Activated T-cell treated with anti-CD3 and anti-CD28 coated beads, Interleukin-2, amount 50 U/mL, for 24 hours (primary cell): ENCODE results near the gene TTYH3.
"Not testable (repeated sequence)": the region's sequence is repeated elsewhere in the genome, so short reads cannot be mapped to it uniquely, and the experiment has no call there.

Experiments
- DNase-seq: peaks from one replicate; pipeline ENCODE4 v3.0.0-alpha.2; 2020
- H3K27ac Mint-ChIP-seq: 2 replicates; pipeline ENCODE4 v1.8.0; 2020; ENCODE audit warnings: mild to moderate bottlenecking, mixed read lengths
- H3K27me3 Mint-ChIP-seq: 2 replicates; pipeline ENCODE4 v1.8.0; 2020; ENCODE audit warnings: mixed read lengths
- H3K36me3 Mint-ChIP-seq: 2 replicates; pipeline ENCODE4 v1.8.0; 2020; ENCODE audit warnings: low read depth, mixed read lengths
- H3K4me1 Mint-ChIP-seq: 2 replicates; pipeline ENCODE4 v1.8.0; 2020; ENCODE audit warnings: low read depth, mixed read lengths
- H3K4me3 Mint-ChIP-seq: 2 replicates; pipeline ENCODE4 v1.8.0; 2020; ENCODE audit warnings: mild to moderate bottlenecking, moderate library complexity, mixed read lengths
- H3K9me3 Mint-ChIP-seq: 2 replicates; pipeline ENCODE4 v1.8.0; 2020; ENCODE audit warnings: mixed read lengths

Gene TTYH3, protein sequence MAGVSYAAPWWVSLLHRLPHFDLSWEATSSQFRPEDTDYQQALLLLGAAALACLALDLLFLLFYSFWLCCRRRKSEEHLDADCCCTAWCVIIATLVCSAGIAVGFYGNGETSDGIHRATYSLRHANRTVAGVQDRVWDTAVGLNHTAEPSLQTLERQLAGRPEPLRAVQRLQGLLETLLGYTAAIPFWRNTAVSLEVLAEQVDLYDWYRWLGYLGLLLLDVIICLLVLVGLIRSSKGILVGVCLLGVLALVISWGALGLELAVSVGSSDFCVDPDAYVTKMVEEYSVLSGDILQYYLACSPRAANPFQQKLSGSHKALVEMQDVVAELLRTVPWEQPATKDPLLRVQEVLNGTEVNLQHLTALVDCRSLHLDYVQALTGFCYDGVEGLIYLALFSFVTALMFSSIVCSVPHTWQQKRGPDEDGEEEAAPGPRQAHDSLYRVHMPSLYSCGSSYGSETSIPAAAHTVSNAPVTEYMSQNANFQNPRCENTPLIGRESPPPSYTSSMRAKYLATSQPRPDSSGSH

DNA sequence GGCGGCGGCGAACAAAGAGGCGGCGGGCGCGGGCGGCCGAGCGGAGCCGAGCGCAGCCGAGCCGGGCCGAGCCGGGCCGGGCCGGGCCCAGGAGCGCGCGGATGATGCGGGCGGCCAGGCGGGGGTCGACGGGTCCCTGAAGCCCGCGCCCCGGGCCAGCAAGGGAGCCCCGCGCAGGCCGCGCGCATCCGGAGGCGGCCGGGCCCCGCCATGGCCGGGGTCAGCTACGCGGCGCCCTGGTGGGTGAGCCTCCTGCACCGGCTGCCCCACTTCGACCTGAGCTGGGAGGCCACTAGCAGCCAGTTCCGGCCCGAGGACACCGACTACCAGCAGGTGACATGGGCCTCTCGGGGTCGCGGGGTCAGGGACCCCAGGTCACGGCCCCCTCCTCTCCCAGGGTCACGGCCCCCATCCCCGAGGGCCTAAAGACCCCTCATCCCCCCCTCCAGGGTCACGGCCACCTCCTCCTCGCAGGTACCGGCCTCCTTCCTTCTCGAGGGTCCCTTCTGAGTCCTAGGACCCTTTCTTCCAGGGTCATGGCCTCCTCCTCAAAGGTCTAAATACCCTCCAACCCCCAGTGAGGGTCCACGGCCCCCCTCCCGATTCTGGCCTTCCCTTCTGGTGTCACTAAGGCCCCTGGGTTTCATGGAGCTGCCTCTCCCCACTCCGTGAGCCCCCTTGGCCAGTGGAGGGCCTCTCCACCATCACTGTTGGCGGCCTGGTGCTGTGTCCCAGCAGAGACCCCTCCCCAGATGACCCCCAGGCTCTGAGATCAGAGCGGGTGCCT is at the start of gene TTYH3:
Gene TTYH3, plus strand, starts transcription at position 41 of the 787 bp plus-strand sequence. Its CDS starts 170 bp downstream, at position 211.
- Mint-ChIP-seq H3K4me3 (peak within 1 kb of the TSS; percentile 90), H3K4me1 (peaks cover 24% of the 10 kb centered on the region), H3K9me3 (no peaks in the 10 kb centered on the region), H3K27me3 (no peaks in the 10 kb centered on the region), H3K27ac (peak within 1 kb of the TSS; percentile 84), H3K36me3 (peaks cover 3% of the 10 kb centered on the region)
- no peak for DNase-seq

DNA sequence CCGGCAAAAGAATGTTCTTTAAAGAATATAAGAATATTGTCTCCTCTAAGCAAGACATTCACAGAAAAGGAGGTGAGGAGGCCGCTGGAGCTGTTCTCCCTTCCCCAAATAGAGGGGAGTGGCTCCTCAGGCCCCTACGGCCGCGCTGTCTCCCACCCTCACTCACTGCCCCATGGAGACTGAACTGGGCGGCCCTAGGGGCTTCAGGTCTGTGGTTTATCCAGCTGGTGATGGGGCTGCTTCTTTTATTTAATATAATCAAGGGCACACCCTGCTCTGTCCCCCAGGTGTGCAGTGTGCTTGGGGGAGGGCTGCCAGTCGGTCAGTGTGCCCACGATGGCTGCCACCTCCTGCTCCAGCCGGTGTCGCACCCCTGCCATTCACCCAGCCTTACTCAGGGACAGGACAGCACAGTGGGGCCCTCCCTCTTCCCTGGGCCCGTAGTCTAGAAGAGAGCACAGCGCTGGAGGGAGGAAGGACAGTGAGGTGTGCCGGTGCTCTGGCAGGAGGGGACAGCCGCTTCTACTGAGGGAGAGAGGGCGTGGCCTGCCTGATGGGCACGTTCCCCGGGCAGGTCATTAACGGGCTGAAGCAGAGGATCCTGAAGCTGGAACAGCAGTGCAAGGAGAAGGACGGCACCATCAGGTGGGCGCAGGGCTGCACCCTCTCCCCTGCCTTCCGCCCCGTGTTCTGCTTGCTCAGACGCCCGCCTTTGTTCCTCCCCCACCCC is 49.6 kb upstream of the TTYH3 start:
- DNase-seq: no peak
- Mint-ChIP-seq H3K27me3 (no peaks in the 10 kb centered on the region), H3K4me3 (no peak overlapping the region), H3K4me1 (no peaks in the 10 kb centered on the region), H3K9me3 (no peaks in the 10 kb centered on the region), H3K27ac (no peak overlapping the region), H3K36me3 (peaks cover 23% of the 10 kb centered on the region)

DNA sequence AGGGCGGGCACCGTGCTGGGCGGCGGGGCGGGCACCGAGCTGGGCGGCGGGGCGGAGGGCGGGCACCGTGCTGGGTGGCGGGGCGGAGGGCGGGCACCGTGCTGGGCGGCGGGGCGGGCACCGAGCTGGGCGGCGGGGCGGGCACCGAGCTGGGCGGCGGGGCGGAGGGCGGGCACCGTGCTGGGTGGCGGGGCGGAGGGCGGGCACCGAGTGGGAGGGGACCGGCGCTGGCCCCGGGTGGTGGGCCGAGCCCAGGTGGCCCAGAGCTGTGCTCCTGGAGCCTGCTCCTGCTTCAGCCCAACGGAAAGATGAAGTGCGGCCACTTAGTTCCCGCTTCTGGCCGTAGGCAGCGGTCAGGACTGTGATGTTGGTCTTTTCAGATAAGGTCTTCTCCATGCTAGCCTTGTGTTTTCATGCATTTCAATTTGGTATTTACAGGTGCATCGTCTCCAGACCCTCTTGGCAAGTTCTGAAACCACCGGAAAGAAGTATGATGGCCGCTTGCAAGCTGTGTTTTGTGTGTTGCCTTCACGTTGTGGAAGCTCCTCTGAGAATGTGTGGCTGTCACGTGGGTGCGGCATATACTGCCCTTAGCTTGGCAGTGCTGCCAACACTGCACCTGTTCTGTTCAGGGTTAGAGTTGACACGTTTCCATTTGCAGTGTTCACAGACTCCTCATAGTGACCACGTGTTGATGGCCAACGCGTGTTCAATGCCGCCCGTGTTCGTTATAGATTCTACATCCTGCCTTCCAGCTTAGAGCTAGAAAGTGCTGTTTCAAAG is 47.8 kb upstream of the TTYH3 start:
- no peaks in the 10 kb centered on the region for H3K27me3 Mint-ChIP-seq
- no peak overlapping the region for H3K27ac Mint-ChIP-seq
- H3K9me3 Mint-ChIP-seq: no peaks in the 10 kb centered on the region

DNA sequence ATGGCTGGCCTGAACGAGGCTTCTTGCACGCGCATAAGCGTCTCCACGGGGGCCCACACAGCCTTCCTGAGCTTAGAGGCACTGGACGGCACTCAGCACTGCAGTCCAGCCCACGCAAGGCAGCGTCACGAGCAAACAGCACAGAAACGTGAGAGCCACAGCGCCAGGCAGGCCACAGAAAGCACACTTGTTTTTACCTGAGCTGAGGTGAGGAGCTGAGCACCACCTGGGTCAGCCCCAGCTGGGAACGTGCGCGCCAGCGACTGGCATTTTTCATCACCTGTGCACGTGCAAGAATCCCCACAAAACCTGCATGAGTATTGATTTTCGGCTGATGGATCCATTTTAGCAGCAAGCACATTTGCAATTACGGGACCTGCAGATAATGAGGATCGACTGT is 46.3 kb upstream of the TTYH3 start:
- no peak for DNase-seq
- H3K9me3 Mint-ChIP-seq: no peaks in the 10 kb centered on the region
- H3K27me3 Mint-ChIP-seq: no peaks in the 10 kb centered on the region
- H3K27ac Mint-ChIP-seq: no peak overlapping the region
- H3K4me1 Mint-ChIP-seq: no peaks in the 10 kb centered on the region
- H3K4me3 Mint-ChIP-seq: no peak overlapping the region
- peaks cover 27% of the 10 kb centered on the region for H3K36me3 Mint-ChIP-seq

More for the DNA sequence above, 47.8 kb upstream of the TTYH3 start:
- Mint-ChIP-seq H3K36me3 (peaks cover 26% of the 10 kb centered on the region), H3K4me1 (no peaks in the 10 kb centered on the region), H3K4me3 (no peak overlapping the region)
- no peak for DNase-seq

DNA sequence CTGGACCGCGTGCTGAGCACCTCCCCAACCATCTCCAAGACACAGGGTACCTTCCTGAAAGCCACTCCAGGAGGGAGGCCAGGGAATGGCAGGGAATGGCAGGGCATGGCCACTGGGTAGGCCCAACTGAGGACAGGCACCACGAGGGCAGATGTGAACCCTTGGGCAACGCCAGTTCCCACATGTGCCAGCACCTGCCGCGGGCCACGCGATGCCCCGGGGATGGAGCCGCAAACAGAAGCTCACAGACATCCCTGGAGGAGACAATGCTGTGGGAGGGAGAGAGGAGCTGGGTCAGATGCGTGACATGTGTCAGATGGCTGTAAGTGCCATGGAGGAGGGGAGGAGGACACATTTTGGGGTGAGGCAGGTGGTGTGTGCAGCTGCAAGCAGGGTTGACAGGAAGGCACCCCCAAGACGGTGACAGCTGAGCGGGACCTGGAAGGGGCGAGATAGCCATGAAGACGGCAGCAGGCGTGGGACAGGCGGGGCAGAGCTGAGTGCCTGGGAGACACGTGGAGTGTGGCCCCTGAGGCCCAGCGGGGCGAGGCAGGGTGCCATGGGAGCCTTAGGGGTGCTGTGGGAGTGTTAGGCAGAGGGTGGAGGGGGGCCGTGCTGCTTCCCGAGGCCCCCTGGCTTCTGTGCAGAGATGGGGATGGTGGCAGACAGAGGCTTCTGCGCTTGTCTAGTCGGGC is 45.3 kb upstream of the TTYH3 start:
- H3K27ac Mint-ChIP-seq: no peak overlapping the region
- H3K36me3 Mint-ChIP-seq: peaks cover 29% of the 10 kb centered on the region
- DNase-seq: no peak

DNA sequence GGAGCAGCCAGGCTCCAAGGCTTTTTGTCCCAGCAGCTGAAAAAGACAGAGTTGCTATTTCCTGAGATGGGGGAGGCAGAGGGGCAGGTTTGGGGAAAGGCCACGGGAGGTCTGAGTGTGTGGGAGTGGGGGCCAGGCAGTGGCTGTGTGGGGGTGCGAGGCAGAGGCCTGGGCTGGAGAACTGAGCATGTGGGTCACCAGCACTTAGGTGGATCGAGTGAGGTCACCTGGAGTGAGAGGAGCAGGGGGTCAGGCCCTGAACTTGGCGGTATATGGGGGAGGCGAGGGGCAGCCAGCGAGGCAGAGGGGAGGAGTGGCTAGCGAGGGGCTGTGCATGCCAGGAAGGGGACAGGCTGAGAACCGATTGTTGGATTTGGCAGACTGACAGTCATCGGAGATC is 44.7 kb upstream of the TTYH3 start:
- no peaks in the 10 kb centered on the region for H3K27me3 Mint-ChIP-seq
- H3K9me3 Mint-ChIP-seq: no peaks in the 10 kb centered on the region
- no peaks in the 10 kb centered on the region for H3K4me1 Mint-ChIP-seq
- H3K36me3 Mint-ChIP-seq: peaks cover 31% of the 10 kb centered on the region
- H3K27ac Mint-ChIP-seq: no peak overlapping the region
- H3K4me3 Mint-ChIP-seq: no peak overlapping the region
- no peak for DNase-seq

More for the DNA sequence above, 45.3 kb upstream of the TTYH3 start:
- no peak overlapping the region for H3K4me3 Mint-ChIP-seq
- H3K9me3 Mint-ChIP-seq: no peaks in the 10 kb centered on the region
- H3K4me1 Mint-ChIP-seq: no peaks in the 10 kb centered on the region
- no peaks in the 10 kb centered on the region for H3K27me3 Mint-ChIP-seq

DNA sequence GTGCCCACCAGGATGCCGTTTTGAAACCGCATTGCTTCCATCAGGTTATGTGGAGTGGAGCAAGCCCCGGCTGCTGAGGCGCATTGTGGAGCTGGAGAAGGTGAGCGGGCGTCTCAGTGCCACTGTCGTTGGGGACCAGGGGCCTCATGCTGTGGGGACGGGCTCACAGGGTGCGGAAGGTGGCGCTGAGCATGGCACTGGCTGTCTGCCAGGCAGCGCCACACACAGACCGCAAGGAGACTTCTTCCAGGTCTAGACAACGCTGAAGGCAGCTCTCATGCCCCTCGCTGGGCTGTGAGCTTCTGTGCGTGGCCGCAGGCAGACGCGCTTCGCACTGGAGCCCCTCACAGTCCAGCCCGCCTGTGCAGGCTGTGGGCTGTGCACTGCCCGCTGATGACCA is 44.0 kb upstream of the TTYH3 start:
- no peak overlapping the region for H3K27ac Mint-ChIP-seq
- H3K36me3 Mint-ChIP-seq: peaks cover 38% of the 10 kb centered on the region
- DNase-seq: no peak

DNA sequence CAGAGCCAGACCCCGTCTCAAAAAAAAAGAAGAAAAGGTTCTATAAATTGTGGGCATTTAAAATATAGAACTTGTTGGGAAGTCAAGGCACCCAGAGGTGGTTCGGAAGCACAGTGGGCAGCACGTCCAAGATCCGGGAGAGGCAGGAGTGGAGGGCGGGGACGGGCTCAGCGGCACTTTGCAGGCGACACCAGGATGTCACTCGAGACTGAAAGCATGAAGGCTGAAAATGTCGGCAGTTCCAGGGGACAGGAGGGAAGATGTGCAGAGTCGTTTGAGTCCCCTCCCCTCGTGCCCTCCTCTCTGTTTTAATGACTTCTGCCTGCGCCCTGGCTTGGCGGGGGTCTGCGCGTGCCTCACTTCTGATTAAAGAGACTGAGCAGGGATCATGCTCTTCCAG is 42.4 kb upstream of the TTYH3 start:
- Mint-ChIP-seq H3K27me3 (no peaks in the 10 kb centered on the region), H3K4me1 (no peaks in the 10 kb centered on the region), H3K36me3 (peaks cover 43% of the 10 kb centered on the region), H3K27ac (no peak overlapping the region), H3K9me3 (no peaks in the 10 kb centered on the region), H3K4me3 (no peak overlapping the region)
- no peak for DNase-seq

More for the DNA sequence above, 44.0 kb upstream of the TTYH3 start:
- H3K4me1 Mint-ChIP-seq: no peaks in the 10 kb centered on the region
- no peaks in the 10 kb centered on the region for H3K9me3 Mint-ChIP-seq
- no peaks in the 10 kb centered on the region for H3K27me3 Mint-ChIP-seq
- H3K4me3 Mint-ChIP-seq: no peak overlapping the region

DNA sequence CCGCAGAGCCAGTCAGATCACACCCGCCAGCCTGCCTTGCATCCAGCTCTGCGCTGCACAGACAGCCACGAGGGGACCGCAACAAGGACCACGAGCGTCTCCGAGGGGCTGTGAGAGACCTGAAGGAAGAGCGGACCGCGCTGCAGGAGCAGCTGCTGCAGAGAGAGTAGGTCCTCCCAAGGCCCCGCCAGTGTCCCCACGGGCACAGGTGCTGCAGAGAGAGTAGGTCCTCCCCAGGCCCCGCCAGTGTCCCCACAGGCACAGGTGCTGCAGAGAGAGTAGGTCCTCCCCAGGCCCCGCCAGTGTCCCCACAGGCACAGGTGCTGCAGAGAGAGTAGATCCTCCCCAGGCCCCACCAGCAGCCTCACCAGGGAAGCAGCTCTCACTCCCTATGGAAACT is 41.8 kb upstream of the TTYH3 start:
- H3K27ac Mint-ChIP-seq, H3K9me3 Mint-ChIP-seq, H3K4me3 Mint-ChIP-seq, H3K27me3 Mint-ChIP-seq, DNase-seq, H3K4me1 Mint-ChIP-seq: not testable (repeated sequence)
- peaks cover 40% of the 10 kb centered on the region for H3K36me3 Mint-ChIP-seq

DNA sequence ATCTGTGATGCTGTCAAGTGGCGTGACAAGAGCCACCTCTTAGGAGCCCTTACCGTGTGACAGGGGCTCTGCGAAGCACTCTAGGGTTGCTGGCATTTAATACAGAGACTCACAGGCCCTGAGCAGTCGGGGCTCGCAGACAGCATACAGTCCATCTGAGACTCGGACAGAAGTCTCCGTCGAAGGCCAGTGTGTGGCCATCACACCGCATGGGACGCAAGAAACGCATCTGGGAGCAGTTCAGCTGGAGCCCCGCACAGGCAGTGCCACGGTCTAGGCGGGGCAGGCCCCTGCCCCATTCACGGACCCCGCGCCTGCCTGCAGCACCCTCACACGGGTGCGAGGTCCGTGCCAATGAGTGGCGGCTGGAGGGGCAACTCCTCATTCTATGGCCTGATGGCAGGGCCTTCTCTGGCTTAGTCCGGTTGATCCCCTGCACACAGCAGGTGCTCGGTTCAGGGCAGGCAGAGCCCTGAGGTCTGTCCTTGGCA is 39.4 kb upstream of the TTYH3 start:
- H3K4me1 Mint-ChIP-seq: no peaks in the 10 kb centered on the region
- no peak for DNase-seq
- H3K27me3 Mint-ChIP-seq: no peaks in the 10 kb centered on the region
- H3K36me3 Mint-ChIP-seq: peaks cover 36% of the 10 kb centered on the region
- no peak overlapping the region for H3K4me3 Mint-ChIP-seq
- no peaks in the 10 kb centered on the region for H3K9me3 Mint-ChIP-seq
- no peak overlapping the region for H3K27ac Mint-ChIP-seq

DNA sequence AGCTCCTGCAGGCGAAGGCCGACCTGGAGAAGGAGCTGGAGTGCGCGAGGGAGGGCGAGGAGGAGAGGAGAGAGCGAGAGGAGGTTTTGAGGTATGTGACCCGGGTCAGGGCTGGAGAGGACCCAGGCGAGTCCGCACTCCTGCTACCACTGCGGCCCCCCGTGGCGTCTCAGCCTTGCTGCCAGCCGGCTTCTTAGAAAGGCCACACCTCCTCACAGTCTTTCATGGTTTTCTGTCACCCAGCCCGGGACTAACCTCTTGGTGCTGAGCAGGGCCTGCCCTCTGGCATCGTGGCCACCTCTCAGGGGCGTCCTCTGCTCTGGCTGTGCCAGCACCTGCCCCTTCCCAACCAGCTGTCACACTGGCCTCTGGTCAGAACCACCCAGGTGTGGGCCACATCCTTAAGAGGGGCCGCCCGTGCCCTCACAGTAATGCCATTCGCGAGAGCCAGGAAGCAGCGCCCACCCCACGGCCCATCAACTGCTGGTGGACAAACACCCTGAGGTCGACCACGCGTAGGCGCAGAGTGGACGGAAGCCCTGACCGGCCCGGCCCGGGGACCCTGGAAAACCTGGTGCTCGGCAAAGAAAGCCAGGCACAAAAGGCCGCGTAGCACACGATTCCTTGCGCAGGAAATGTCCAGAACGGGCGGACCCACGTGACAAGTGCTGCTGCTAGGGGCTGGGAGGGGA is 38.6 kb upstream of the TTYH3 start:
- Mint-ChIP-seq H3K4me3 (no peak overlapping the region), H3K36me3 (peaks cover 35% of the 10 kb centered on the region), H3K27me3 (no peaks in the 10 kb centered on the region), H3K9me3 (no peaks in the 10 kb centered on the region), H3K4me1 (no peaks in the 10 kb centered on the region), H3K27ac (no peak overlapping the region)
- DNase-seq: no peak

DNA sequence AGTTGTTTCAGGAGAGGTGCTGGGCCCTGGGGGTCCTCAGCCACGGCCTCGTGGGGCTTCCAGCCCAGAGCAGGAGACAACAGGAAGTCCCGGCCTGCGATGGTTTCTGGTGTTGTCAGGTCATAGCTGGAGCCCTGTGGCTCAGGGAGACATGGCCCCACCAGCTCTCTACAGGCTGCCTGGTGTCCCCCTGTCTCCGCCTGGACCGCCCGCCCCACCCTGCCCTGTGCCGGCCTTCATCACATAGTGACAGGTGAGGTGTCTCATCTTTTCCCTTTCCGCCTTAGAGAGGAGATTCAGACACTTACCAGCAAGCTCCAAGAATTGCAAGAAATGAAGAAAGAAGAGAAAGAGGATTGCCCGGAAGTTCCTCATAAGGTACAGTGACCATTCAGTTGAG is 37.2 kb upstream of the TTYH3 start:
- Mint-ChIP-seq H3K36me3 (peaks cover 47% of the 10 kb centered on the region), H3K9me3 (no peaks in the 10 kb centered on the region), H3K4me3 (no peak overlapping the region), H3K4me1 (no peaks in the 10 kb centered on the region), H3K27me3 (no peaks in the 10 kb centered on the region), H3K27ac (no peak overlapping the region)
- DNase-seq: no peak
